WTC11 (cell line): ENCODE measurements around the gene MUC2. TPM values are rescaled to one million over a fixed set of nuclear protein-coding genes. Genes with fewer than 3 reads are reported as not detected.

ENCODE experiments used
- ATAC-seq: fragments of 200-7000 bp; cut with Tn5 transposase; 2 replicates; pipeline ENCODE4 v1.10.0; 2021; ENCODE audit warnings: mild to moderate bottlenecking, moderate library complexity
- CTCF ChIA-PET: fragments of 300-600 bp; sonication (Branson Sonifier 250); formaldehyde crosslinking; loops from one replicate; lab custom pipeline; 2021; ENCODE audit warnings: antibody characterized with exemption; lab: Charles Lee
- POLR2A ChIA-PET: fragments of 350-600 bp; sonication (Branson Sonifier 250); formaldehyde crosslinking; loops from one replicate; lab custom pipeline; 2021; ENCODE audit warnings: antibody characterized with exemption; lab: Charles Lee
- DNase-seq: peaks from one replicate; pipeline ENCODE4 v3.0.0; 2021; ENCODE audit warnings: low spot score
- H3K27ac Mint-ChIP-seq: 2 replicates; pipeline ENCODE4 v1.8.0; 2021; ENCODE audit warnings: mixed read lengths
- H3K27me3 Mint-ChIP-seq: 2 replicates; pipeline ENCODE4 v1.8.0; 2021; ENCODE audit warnings: low read depth, mild to moderate bottlenecking, moderate library complexity, mixed read lengths
- H3K36me3 Mint-ChIP-seq: 2 replicates; pipeline ENCODE4 v1.8.0; 2021; ENCODE audit warnings: mixed read lengths
- H3K4me1 Mint-ChIP-seq: 2 replicates; pipeline ENCODE4 v1.8.0; 2022; ENCODE audit warnings: mixed read lengths
- H3K4me3 Mint-ChIP-seq: 2 replicates; pipeline ENCODE4 v1.8.0; 2021; ENCODE audit warnings: mild to moderate bottlenecking, moderate library complexity, mixed read lengths
- H3K9me3 Mint-ChIP-seq: 2 replicates; pipeline ENCODE4 v1.8.0; 2021; ENCODE audit warnings: mixed read lengths
- CREB1 ChIP-seq: sonication (generic); formaldehyde crosslinking; IDR thresholded peaks from 2 replicates; pipeline ENCODE4 v1.8.0; 2023; ENCODE audit warnings: mild to moderate bottlenecking, missing genetic modification reagents
- ESRRA ChIP-seq: sonication (generic); formaldehyde crosslinking; IDR thresholded peaks from 2 replicates; pipeline ENCODE4 v1.8.1; 2022; ENCODE audit warnings: mild to moderate bottlenecking, missing genetic modification reagents, borderline replicate concordance
- HMGA2 ChIP-seq: fragments of 250-450 bp; sonication (Bioruptor Pico); IDR thresholded peaks from 2 replicates; pipeline ENCODE4 v1.4.0; 2021; ENCODE audit warnings: mild to moderate bottlenecking, moderate library complexity
- JUN ChIP-seq: sonication (generic); formaldehyde crosslinking; IDR thresholded peaks from 2 replicates; pipeline ENCODE4 v1.8.0; 2023; ENCODE audit warnings: mild to moderate bottlenecking, missing genetic modification reagents
- MYBL2 ChIP-seq: sonication (generic); formaldehyde crosslinking; IDR thresholded peaks from 2 replicates; pipeline ENCODE4 v1.8.1; 2023; ENCODE audit warnings: mild to moderate bottlenecking, moderate library complexity, missing genetic modification reagents
- RORB ChIP-seq: fragments of 250-450 bp; sonication (Bioruptor Pico); IDR thresholded peaks from 2 replicates; pipeline ENCODE4 v1.9.0; 2021; ENCODE audit warnings: mild to moderate bottlenecking
- SP1 ChIP-seq: sonication (generic); formaldehyde crosslinking; conservative IDR thresholded peaks from 2 replicates; pipeline ENCODE4 v1.8.1; 2022; ENCODE audit warnings: missing genetic modification reagents
- TCF7 ChIP-seq: sonication (generic); formaldehyde crosslinking; IDR thresholded peaks from 2 replicates; pipeline ENCODE4 v1.8.0; 2022; ENCODE audit warnings: mild to moderate bottlenecking, low read depth, missing genetic modification reagents, moderate library complexity
- total RNA-seq: library from RNA; stranded (reverse); gene quantifications from 3 replicates; pipeline ENCODE4 v1.2.3, GENCODE V29; 2021
- TF ChIP-seq, protein P1 (sequence below): sonication (generic); formaldehyde crosslinking; IDR thresholded peaks from 2 replicates; pipeline ENCODE4 v1.8.1; 2022; ENCODE audit warnings: low read depth, missing genetic modification reagents, borderline replicate concordance
- TF ChIP-seq, protein P2 (sequence below): sonication (generic); formaldehyde crosslinking; IDR thresholded peaks from 2 replicates; pipeline ENCODE4 v1.8.1; 2023; ENCODE audit warnings: mild to moderate bottlenecking, missing genetic modification reagents, moderate library complexity
- TF ChIP-seq, protein P3 (sequence below): fragments of 250-450 bp; sonication (Bioruptor Pico); IDR thresholded peaks from 2 replicates; pipeline ENCODE4 v1.9.0; 2021; ENCODE audit warnings: mild to moderate bottlenecking, borderline replicate concordance
- TF ChIP-seq, protein P4 (sequence below): sonication (generic); formaldehyde crosslinking; IDR thresholded peaks from 2 replicates; pipeline ENCODE4 v1.8.1; 2023; ENCODE audit warnings: mild to moderate bottlenecking, missing genetic modification reagents, moderate library complexity
- TF ChIP-seq, protein P5 (sequence below): fragments of 250-450 bp; sonication (Bioruptor Pico); IDR thresholded peaks from 2 replicates; pipeline ENCODE4 v2.1.2; 2022; ENCODE audit warnings: mild to moderate bottlenecking, moderate library complexity

The MUC2 gene
- total RNA-seq, 1 experiment from 2014 or later: 0.22 TPM

DNA sequence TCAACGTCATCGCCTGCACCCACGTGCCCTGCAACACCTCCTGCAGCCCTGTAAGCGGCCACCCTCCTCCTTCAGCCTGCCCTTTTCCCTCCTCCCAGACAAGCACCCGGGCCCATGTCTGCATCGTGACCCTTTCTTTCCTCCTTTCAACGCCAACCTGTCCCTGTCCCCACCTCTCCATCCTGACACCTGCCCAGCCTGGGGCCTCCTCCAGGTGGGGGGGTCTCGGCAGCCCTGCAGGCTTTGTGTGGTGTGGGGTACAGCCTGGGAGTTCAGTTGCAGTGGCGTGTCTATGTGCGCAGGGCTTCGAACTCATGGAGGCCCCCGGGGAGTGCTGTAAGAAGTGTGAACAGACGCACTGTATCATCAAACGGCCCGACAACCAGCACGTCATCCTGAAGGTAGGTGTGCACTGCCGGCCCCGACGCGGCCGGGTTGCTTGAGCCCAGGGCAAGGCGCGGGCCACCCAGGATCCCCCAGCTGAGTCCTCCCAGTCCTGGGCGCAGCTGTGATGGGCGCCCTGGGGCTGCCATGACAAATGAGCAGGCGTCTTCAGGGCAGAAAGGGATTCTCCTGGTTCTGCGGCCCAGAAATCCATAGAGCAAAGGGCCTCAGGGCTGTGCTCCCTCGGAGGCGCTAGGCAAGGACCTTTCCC lies 33.7 kb downstream of the MUC2 start:
- ATAC-seq (no peak), DNase-seq (no peak)
- Mint-ChIP-seq H3K4me1 (no peaks in the 10 kb centered on the region), H3K27ac (no peak overlapping the region; the same call in 1 of the 2 replicates), H3K27me3 (no peaks in the 10 kb centered on the region), H3K9me3 (peaks cover 8% of the 10 kb centered on the region; the same call in 1 of the 2 replicates), H3K4me3 (no peak overlapping the region), H3K36me3 (no peaks in the 10 kb centered on the region)
- TF ChIP-seq, protein P1, sequence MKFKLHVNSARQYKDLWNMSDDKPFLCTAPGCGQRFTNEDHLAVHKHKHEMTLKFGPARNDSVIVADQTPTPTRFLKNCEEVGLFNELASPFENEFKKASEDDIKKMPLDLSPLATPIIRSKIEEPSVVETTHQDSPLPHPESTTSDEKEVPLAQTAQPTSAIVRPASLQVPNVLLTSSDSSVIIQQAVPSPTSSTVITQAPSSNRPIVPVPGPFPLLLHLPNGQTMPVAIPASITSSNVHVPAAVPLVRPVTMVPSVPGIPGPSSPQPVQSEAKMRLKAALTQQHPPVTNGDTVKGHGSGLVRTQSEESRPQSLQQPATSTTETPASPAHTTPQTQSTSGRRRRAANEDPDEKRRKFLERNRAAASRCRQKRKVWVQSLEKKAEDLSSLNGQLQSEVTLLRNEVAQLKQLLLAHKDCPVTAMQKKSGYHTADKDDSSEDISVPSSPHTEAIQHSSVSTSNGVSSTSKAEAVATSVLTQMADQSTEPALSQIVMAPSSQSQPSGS (CRISPR knock-in tag): no peak
- TF ChIP-seq, protein P2, sequence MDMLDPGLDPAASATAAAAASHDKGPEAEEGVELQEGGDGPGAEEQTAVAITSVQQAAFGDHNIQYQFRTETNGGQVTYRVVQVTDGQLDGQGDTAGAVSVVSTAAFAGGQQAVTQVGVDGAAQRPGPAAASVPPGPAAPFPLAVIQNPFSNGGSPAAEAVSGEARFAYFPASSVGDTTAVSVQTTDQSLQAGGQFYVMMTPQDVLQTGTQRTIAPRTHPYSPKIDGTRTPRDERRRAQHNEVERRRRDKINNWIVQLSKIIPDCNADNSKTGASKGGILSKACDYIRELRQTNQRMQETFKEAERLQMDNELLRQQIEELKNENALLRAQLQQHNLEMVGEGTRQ (CRISPR knock-in tag): no peak
- TF ChIP-seq RORB (no peak), JUN (CRISPR knock-in tag) (no peak)
- ChIA-PET POLR2A (no interaction called here), CTCF (no interaction called here)

DNA sequence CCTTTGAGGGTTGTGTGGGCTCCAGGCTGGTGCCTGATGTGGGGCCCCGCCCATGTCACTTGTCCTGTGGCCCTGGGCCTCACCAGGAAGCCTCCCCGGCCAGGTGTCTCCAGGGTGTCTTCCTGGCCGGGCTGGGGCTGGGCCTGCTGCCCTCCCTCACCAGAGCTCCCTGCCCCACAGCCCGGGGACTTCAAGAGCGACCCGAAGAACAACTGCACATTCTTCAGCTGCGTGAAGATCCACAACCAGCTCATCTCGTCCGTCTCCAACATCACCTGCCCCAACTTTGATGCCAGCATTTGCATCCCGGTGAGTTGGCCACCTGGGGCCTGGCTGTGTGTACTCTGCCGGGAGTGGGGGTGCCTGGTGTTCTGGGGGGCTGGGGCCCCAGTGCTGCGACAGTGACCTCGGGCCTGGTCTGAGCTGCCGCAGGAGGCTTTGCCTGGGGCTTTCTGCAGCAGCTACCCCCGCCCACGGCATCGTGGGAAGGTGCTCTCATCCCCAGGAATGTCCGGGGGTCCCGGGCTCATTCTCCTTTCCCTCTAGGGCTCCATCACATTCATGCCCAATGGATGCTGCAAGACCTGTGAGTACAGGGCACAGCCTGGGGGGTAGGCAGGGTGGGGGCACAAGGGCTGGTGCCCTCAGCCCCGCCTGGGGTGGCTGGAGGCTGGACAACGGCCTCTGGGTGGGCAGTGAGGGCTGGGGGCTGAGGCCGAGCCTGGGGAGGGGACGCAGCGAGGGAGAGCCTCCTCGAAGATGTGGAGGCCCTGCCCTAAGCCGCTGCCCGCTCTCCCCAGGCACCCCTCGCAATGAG lies 34.6 kb downstream of the MUC2 start:
- CTCF ChIA-PET: no interaction called here
- TF ChIP-seq TCF7 (CRISPR knock-in tag) (no peak), CREB1 (CRISPR knock-in tag) (no peak), HMGA2 (CRISPR knock-in tag) (no peak), SP1 (CRISPR knock-in tag) (no peak), ESRRA (CRISPR knock-in tag) (no peak)
- TF ChIP-seq, protein P3, sequence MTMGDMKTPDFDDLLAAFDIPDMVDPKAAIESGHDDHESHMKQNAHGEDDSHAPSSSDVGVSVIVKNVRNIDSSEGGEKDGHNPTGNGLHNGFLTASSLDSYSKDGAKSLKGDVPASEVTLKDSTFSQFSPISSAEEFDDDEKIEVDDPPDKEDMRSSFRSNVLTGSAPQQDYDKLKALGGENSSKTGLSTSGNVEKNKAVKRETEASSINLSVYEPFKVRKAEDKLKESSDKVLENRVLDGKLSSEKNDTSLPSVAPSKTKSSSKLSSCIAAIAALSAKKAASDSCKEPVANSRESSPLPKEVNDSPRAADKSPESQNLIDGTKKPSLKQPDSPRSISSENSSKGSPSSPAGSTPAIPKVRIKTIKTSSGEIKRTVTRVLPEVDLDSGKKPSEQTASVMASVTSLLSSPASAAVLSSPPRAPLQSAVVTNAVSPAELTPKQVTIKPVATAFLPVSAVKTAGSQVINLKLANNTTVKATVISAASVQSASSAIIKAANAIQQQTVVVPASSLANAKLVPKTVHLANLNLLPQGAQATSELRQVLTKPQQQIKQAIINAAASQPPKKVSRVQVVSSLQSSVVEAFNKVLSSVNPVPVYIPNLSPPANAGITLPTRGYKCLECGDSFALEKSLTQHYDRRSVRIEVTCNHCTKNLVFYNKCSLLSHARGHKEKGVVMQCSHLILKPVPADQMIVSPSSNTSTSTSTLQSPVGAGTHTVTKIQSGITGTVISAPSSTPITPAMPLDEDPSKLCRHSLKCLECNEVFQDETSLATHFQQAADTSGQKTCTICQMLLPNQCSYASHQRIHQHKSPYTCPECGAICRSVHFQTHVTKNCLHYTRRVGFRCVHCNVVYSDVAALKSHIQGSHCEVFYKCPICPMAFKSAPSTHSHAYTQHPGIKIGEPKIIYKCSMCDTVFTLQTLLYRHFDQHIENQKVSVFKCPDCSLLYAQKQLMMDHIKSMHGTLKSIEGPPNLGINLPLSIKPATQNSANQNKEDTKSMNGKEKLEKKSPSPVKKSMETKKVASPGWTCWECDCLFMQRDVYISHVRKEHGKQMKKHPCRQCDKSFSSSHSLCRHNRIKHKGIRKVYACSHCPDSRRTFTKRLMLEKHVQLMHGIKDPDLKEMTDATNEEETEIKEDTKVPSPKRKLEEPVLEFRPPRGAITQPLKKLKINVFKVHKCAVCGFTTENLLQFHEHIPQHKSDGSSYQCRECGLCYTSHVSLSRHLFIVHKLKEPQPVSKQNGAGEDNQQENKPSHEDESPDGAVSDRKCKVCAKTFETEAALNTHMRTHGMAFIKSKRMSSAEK (CRISPR knock-in tag): no peak
- Mint-ChIP-seq H3K4me1 (no peaks in the 10 kb centered on the region), H3K27ac (no peak overlapping the region), H3K4me3 (no peak overlapping the region), H3K9me3 (peaks cover 8% of the 10 kb centered on the region; the same call in 1 of the 2 replicates), H3K36me3 (no peaks in the 10 kb centered on the region), H3K27me3 (no peaks in the 10 kb centered on the region)
- POLR2A ChIA-PET: no interaction called here
- DNase-seq (no peak), ATAC-seq (no peak)

DNA sequence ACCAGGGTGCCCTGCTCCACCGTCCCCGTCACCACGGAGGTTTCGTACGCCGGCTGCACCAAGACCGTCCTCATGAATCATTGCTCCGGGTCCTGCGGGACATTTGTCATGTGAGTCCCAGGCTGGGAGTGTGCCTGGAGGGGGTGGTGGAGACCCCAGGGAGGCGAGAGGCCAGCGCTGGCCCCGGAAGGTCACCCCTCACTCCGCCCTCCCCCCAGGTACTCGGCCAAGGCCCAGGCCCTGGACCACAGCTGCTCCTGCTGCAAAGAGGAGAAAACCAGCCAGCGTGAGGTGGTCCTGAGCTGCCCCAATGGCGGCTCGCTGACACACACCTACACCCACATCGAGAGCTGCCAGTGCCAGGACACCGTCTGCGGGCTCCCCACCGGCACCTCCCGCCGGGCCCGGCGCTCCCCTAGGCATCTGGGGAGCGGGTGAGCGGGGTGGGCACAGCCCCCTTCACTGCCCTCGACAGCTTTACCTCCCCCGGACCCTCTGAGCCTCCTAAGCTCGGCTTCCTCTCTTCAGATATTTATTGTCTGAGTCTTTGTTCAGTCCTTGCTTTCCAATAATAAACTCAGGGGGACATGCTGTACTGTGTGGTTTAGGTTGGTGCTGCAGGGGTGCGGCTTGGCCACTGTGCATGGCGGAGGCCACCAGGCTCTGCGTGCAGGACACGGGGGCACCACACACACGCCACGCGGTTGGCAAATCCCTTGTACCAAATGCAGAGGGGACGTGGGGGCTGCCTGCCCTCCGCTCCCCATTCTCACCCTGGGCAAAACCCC lies 35.4 kb downstream of the MUC2 start:
- no peak for TF ChIP-seq MYBL2 (CRISPR knock-in tag)
- TF ChIP-seq, protein P4, sequence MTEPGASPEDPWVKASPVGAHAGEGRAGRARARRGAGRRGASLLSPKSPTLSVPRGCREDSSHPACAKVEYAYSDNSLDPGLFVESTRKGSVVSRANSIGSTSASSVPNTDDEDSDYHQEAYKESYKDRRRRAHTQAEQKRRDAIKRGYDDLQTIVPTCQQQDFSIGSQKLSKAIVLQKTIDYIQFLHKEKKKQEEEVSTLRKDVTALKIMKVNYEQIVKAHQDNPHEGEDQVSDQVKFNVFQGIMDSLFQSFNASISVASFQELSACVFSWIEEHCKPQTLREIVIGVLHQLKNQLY (CRISPR knock-in tag): no peak
- TF ChIP-seq, protein P5, sequence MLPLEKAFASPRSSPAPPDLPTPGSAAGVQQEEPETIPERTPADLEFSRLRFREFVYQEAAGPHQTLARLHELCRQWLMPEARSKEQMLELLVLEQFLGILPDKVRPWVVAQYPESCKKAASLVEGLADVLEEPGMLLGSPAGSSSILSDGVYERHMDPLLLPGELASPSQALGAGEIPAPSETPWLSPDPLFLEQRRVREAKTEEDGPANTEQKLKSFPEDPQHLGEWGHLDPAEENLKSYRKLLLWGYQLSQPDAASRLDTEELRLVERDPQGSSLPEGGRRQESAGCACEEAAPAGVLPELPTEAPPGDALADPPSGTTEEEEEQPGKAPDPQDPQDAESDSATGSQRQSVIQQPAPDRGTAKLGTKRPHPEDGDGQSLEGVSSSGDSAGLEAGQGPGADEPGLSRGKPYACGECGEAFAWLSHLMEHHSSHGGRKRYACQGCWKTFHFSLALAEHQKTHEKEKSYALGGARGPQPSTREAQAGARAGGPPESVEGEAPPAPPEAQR (CRISPR knock-in tag): no peak
- TF ChIP-seq ESRRA (CRISPR knock-in tag): no peak
- TF ChIP-seq, protein P1 (CRISPR knock-in tag): no peak
- Mint-ChIP-seq H3K4me1 (no peaks in the 10 kb centered on the region), H3K27ac (no peak overlapping the region), H3K36me3 (no peaks in the 10 kb centered on the region), H3K4me3 (no peak overlapping the region), H3K27me3 (no peaks in the 10 kb centered on the region), H3K9me3 (peaks cover 8% of the 10 kb centered on the region; the same call in 1 of the 2 replicates)
- ATAC-seq: no peak
- DNase-seq: no peak
- ChIA-PET POLR2A (no interaction called here), CTCF (interaction anchor here (0.6 kb wide), 1 partner anchor 234 kb away, joined by 3 read pairs; no protein-coding TSS in a partner anchor)
